ENCODE measurements around the gene C10orf71.

DNA sequence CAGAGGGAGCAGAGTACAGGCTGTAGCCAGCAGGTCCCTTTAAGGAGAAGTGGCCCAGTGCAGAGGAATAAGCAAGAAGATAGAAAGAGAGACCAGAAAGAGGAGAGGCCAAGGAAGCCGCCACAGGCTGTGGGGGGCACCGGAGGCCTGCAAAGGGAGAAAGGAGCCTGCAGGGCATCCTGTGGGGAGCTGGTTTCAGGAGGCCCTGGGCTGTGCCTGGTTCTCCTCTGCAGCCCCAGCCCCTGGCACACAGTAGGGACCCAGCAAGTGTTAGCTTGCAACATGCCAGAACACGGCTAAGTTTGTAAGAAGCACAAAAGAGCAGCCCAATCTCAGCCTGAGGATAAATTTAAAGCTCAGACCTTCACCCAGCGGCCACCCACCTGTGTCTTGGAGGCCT lies 12.3 kb upstream of the C10orf71 start:
- TF ChIP-seq, protein P1, sequence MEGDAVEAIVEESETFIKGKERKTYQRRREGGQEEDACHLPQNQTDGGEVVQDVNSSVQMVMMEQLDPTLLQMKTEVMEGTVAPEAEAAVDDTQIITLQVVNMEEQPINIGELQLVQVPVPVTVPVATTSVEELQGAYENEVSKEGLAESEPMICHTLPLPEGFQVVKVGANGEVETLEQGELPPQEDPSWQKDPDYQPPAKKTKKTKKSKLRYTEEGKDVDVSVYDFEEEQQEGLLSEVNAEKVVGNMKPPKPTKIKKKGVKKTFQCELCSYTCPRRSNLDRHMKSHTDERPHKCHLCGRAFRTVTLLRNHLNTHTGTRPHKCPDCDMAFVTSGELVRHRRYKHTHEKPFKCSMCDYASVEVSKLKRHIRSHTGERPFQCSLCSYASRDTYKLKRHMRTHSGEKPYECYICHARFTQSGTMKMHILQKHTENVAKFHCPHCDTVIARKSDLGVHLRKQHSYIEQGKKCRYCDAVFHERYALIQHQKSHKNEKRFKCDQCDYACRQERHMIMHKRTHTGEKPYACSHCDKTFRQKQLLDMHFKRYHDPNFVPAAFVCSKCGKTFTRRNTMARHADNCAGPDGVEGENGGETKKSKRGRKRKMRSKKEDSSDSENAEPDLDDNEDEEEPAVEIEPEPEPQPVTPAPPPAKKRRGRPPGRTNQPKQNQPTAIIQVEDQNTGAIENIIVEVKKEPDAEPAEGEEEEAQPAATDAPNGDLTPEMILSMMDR (IDR thresholded peaks at IDR 0.05; ENCODE audit: borderline replicate concordance, extremely low read depth, low read length, poor library complexity, severe bottlenecking) = no peak
- TF ChIP-seq EZH2 (IDR thresholded peaks at IDR 0.05; ENCODE audit: borderline replicate concordance, low read depth, low read length, severe bottlenecking) = no peak
